ENCODE measurements around the gene PLCH2.

PLCH2 gene

DNA sequence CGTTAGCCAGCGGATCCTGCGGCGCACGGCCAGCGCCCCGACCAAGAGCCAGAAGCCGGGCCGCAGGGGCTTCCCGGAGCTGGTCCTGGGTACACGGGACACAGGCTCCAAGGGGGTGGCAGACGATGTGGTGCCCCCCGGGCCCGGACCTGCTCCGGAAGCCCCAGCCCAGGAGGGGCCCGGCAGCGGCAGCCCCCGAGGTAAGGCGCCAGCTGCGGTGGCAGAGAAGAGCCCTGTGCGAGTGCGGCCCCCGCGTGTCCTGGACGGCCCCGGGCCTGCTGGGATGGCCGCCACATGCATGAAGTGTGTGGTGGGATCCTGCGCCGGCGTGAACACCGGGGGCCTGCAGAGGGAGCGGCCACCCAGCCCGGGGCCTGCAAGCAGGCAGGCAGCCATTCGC is 26.1 kb downstream of the PLCH2 start:
- DNase-seq, result no peak

DNA sequence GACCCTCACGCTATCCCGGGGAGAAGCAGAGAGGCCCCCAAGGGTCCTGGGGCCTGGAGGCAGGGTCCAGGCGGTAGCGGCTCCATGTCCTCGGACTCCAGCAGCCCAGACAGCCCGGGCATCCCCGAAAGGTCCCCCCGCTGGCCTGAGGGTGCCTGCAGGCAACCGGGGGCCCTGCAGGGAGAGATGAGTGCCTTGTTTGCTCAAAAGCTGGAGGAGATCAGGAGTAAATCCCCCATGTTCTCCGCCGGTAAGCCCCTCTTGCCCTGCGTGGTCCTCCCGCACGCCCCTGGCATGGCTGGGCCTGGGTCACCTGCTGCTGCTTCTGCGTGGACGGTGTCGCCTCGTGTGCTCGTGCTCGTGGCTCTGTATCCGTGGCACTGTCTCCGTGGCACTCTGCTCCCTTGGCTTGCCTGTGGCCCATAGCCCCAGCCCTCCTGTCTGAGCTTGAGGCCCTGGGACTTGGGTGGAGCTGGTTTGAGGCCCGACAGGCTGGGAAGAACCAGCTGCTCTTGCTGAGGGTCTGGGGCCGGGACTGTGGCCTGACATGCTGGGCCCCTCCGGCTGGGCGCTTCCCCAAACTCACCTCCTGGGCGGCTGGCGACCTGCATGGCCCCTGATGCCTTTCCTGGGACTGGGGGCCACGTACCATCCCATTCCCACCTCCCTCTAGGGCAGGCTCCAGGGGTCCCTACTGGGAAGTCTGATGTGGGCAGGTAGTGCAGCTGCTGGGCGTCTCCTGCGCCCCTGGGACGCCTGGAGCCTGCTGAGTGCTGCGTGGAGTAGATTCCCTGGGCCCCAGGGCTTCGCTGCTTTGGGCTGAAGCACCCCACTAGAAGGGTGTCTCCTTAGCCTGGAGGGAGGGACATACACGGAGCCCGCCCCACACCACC is 26.8 kb downstream of the PLCH2 start:
- no peak for DNase-seq

- no peak for DNase-seq
Measured at GRCh38 chr1:2503554-2504224, 27.6 kb downstream of the PLCH2 start.

GRCh38 chr1:2504225-2504948 is 28.3 kb downstream of the PLCH2 start:
- DNase-seq, result no peak

DNA sequence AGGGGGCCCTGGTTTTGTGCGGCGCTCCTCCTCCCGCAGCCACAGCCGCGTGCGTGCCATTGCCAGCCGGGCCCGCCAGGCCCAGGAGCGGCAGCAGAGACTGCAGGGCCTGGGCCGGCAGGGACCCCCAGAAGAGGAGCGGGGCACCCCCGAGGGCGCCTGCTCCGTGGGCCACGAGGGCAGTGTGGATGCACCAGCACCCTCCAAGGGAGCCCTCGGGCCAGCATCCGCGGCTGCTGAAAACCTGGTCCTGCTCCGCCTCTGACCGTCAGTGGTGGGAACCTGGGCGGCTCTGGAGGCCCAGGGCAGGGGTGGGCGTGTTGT is 28.8 kb downstream of the PLCH2 start:
- DNase-seq, result no peak

DNA sequence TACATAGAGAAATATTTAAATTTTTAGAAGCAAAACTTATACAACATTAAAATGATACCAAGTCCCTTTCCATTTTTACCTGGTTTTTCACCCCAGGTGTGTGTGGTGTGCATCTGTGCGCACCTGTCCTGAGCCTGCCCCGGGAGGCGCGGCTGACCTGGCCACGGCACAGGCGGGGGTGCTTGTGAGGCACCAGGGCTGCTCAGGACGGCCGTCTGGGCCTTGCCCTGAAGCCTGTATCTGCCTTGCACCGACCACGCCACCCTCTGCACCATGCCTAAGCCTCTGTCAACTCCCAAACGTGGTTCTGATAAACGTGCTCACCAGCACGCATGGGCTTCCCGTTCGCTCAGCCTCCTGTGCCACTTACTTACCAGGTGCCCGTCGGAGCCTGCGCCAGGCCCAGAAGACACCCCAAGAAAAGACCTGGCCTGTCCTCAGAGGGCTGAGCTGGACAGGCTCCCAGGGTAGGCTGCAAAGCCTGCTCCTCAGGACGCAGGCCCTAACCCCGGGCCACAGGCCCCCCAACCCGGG is 29.4 kb downstream of the PLCH2 start:
- no peak for DNase-seq

- no peak for DNase-seq
Measured at GRCh38 chr1:2506007-2506860, 30.1 kb downstream of the PLCH2 start.

DNA sequence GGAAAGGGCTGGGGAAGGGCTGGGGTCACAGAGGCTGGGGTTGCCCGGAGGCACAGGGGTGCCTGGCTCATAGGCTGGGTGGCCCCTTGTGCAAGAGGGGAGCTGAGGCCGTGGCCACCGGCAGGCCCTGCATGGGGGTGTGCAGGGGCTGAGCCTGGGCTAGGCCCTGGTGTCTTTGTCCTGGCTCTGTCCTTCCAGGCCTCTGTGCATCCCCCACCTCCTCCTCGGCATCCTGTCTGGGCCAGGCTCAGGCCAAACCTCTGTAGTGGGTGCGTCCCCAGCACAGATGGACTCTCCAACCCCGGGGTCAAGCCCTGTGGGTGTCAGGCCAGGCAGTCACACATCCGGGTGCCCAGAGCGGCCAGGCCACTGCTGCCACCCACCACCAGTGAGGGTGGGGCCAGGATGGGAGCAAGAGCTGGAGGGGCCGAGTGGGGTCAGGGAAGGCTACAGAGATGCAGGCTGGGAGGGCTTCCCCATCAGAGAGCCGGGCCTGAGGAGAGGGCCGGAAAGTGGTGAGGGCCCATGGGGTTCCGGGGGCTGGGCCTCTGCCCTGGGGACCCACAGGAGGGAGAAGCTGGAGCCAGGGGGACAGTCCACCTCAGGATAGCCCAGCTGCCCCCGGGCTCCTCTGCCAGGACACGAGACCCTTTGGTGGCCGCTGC is 30.9 kb downstream of the PLCH2 start:
- no peak for DNase-seq

- no peak for DNase-seq
Measured at GRCh38 chr1:2507744-2508155, 31.7 kb downstream of the PLCH2 start.

DNA sequence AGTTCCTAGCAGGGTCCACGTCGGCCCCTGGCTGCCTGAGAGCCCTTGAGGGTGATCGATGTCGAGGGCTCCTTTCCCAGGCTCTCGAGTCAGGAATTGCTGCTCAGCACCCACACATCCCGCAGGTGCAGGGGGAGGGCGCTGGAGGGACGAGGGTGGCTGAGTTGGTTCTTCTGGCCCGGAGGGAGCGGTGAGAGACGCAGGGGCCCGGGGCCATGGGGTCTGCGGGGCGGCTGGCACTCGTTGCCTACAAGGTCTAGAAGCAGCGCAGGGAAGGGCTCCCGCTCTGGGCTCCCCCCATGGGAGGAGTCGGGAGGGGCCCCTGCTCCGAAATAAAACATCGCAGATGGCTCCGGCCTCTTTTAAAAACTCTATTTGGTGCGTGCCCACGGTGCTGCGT is 32.1 kb downstream of the PLCH2 start:
- no peak for DNase-seq

- DNase-seq, result no peak
Measured at GRCh38 chr1:2508751-2509150, 32.7 kb downstream of the PLCH2 start.

GRCh38 chr1:2509589-2509988 is 33.5 kb downstream of the PLCH2 start:
- DNase-seq, result no peak

GRCh38 chr1:2510366-2511155 is 34.5 kb downstream of the PLCH2 start:
- no peak for DNase-seq

- no peak for DNase-seq
Measured at GRCh38 chr1:2512862-2513421, 36.9 kb downstream of the PLCH2 start.

DNA sequence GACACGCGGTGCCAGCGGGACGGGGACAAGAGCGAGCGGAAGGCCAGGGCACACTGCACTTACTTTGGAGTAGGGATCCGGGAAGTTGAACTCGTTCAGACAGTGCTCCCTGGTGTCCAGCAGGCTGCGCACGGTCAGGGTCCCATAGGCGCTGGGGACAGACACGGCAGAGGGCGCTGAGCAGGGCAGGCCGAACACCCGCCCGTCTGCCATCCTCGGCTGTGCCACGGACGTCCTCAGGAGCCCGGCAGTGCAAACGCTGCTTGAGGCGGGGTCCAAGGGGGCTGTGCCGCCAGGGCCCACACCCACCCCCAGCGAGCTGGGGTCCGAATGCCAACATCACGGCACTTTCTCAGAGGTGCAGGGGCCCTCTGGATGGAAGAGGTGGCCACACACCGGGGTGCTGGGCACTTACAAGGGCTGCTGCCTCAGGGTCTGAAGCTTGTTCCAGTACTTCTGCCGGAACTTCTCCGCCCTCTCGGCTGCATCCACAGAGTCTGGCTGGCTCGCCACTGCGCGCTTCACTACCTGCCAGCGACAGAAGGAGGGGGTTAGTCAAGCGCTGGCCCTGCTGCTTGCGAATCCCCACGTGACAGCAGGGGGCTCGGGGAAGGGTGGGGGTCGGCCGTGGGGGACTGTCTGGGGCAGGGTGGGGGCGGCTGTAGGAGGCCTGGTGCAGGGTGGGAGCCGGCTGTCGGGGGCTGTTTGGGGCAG is 38.0 kb downstream of the PLCH2 start:
- no peak for DNase-seq

GRCh38 chr1:2514863-2515762 is 39.0 kb downstream of the PLCH2 start:
- no peak for DNase-seq

DNA sequence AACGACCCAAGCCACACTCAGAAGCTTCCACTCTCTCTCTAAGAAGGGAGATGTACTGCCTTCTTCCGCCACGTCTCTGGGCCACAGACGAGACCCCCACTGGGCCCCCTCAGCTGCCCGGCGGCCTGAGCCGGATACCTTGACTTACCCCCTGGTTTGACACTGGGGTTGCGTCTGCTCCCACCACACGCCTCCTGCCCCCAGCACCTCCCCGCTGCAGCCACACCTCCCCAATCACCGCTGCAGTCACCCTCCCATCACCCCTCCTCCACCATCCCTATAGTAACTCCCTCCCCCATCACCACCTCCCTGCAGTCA is 39.6 kb downstream of the PLCH2 start:
- no peak for DNase-seq

GRCh38 chr1:2516124-2516523 is 40.0 kb downstream of the PLCH2 start:
- no peak for DNase-seq

GRCh38 chr1:2516946-2517345 is 40.9 kb downstream of the PLCH2 start:
- DNase-seq, result no peak

All from fibroblast of skin of back (primary cell).